Rectal smooth muscle tissue (tissue), 1 donor: ENCODE measurements around the gene NR3C1.

ENCODE experiments used
- H3K27ac ChIP-seq: one replicate; pipeline ENCODE4 v1.7.0; 2013; ENCODE audit warnings: low read depth, low read length, inconsistent platforms
- H3K27me3 ChIP-seq: one replicate; pipeline ENCODE4 v1.7.0; 2013; ENCODE audit warnings: low read length; ENCODE audit not compliant: control insufficient read depth, insufficient read depth
- H3K36me3 ChIP-seq: one replicate; pipeline ENCODE4 v1.7.0; 2013; ENCODE audit warnings: low read length; ENCODE audit not compliant: control insufficient read depth, insufficient read depth
- H3K4me1 ChIP-seq: one replicate; pipeline ENCODE4 v1.7.0; 2013; ENCODE audit warnings: low read length; ENCODE audit not compliant: control insufficient read depth, insufficient read depth
- H3K4me3 ChIP-seq: one replicate; pipeline ENCODE4 v1.7.0; 2013; ENCODE audit warnings: low read length
- H3K9ac ChIP-seq: one replicate; pipeline ENCODE4 v1.7.0; 2013; ENCODE audit warnings: low read length

Gene NR3C1

DNA sequence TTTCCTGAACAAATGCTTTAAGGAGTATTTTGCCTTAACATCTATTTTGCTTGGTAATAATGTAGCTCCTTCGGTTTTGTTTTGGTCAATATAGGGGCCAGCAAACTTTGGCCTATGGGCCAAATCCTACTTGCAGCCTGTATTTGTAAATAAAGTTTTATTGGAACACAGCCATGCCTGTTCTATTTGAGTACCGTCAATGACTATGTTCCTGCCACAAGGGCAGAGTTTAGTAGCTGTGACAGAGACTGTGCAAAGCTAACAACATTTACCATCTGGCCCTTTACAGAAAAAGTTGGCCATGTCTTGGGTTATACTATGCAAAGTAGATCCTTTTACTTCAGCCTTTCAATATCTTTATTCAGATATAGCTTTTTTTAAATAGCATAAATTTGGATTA lies 113.4 kb downstream of the NR3C1 start:
- H3K27me3 ChIP-seq: no peaks in the 10 kb centered on the region
- H3K27ac ChIP-seq: no peak overlapping the region
- H3K36me3 ChIP-seq: peaks cover 2% of the 10 kb centered on the region
- H3K4me3 ChIP-seq: no peak overlapping the region
- H3K4me1 ChIP-seq: no peaks in the 10 kb centered on the region
- H3K9ac ChIP-seq: no peak overlapping the region

DNA sequence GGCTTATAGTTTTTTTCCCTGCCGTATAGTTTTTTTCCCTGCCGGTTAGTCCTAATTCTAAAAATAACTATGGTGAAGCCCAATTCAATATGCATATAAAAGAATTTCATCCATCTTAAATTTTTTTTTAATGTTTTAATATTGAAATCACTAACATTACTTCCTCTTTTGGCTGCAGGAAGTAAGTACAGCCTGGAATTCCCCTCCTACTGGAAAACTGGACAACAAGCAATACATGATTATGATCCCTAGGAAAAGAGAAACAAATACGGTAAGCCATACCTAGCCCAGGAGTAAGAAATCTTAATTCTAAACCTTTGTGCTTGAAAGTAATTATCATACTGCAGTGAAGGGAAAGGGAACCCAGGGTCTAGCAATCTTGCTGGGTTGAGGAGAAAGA lies 119.0 kb downstream of the NR3C1 start:
- no peak overlapping the region for H3K9ac ChIP-seq
- H3K4me3 ChIP-seq: no peak overlapping the region
- H3K27ac ChIP-seq: no peak overlapping the region
- H3K27me3 ChIP-seq: no peaks in the 10 kb centered on the region
- no peaks in the 10 kb centered on the region for H3K4me1 ChIP-seq
- H3K36me3 ChIP-seq: no peaks in the 10 kb centered on the region

DNA sequence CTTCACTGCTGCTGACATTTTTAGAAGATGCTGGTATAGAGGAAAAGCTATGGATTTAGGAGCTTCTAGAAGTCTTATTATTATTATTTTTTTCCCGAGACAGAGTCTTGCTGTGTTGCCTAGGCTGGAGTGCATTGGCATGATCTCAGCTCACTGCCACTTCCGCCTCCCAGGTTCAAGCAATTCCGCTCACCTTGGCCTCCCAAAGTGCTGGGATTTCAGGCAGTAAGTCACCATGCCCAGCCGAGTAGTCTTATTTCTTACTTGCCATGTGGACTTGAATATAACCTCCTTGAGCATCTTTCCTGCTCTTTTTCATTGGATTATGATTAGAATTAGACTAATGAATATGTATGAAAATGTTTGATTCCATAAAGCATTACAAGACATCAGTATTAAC lies 119.5 kb downstream of the NR3C1 start:
- no peaks in the 10 kb centered on the region for H3K4me1 ChIP-seq
- H3K9ac ChIP-seq: no peak overlapping the region
- no peaks in the 10 kb centered on the region for H3K27me3 ChIP-seq
- no peaks in the 10 kb centered on the region for H3K36me3 ChIP-seq
- no peak overlapping the region for H3K4me3 ChIP-seq
- no peak overlapping the region for H3K27ac ChIP-seq

DNA sequence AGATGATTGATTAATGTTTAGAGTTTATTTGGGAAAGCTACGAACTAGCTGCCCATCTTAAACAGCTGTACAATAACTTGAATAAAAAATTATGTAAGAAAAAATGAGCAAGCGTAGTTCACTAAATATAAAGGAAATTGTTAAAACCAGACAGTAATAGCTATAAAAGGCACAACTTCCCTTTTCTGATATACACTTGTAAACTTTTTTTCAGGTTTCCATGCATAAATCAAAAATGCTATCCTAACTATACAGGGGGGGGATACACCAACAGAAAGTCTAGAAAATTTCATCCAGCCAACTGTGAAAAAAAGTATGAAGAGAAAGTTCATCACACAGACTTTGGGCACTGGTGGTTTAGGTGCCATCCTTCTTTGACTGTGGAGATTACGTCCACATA lies 122.3 kb downstream of the NR3C1 start:
- no peak overlapping the region for H3K27ac ChIP-seq
- H3K9ac ChIP-seq: no peak overlapping the region
- no peaks in the 10 kb centered on the region for H3K4me1 ChIP-seq
- no peak overlapping the region for H3K4me3 ChIP-seq
- no peaks in the 10 kb centered on the region for H3K27me3 ChIP-seq
- H3K36me3 ChIP-seq: no peaks in the 10 kb centered on the region

DNA sequence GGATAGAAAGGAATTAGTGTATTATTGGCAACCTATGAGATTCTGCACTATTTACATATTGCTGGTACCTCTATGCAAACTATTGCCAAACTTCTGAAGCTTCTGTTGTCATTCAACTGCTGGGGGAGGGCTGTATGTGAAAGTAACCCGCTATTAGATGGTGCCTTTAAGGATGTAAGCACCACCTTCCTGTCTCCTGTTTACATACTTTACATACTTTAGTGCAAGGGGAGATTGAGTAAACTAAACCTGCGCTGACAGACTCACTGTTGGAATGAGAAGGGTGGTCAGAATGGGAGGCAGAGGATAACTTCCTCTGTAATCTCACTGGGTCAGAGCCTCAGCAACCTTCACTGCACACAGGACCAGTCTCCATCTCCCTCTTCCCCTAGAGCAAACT lies 123.8 kb downstream of the NR3C1 start:
- H3K36me3 ChIP-seq: no peaks in the 10 kb centered on the region
- H3K9ac ChIP-seq: no peak overlapping the region
- H3K27me3 ChIP-seq: no peaks in the 10 kb centered on the region

DNA sequence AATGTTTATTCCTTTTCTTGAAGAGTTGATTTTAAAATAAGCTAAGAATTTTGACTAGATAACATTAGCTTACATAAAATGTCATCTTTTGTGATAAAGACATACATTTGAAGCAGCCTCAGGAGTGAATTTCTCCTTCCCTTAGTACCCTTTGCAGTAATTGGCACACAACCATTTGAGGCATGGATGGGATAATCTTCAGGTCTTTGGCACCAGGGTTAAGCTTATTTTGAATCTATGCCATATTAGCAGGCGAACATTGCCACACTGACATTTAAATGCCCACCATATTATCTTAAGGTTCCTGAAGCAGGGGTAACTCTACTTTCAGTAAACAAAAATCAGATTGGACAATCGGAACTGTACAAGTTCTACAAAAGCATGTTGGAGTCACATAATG lies 126.0 kb downstream of the NR3C1 start:
- Histone ChIP-seq H3K4me3 (no peak overlapping the region), H3K27ac (no peak overlapping the region), H3K27me3 (no peaks in the 10 kb centered on the region), H3K9ac (no peak overlapping the region), H3K4me1 (no peaks in the 10 kb centered on the region), H3K36me3 (no peaks in the 10 kb centered on the region)

More for the DNA sequence above, 123.8 kb downstream of the NR3C1 start:
- Histone ChIP-seq H3K27ac (no peak overlapping the region), H3K4me1 (no peaks in the 10 kb centered on the region), H3K4me3 (no peak overlapping the region)

DNA sequence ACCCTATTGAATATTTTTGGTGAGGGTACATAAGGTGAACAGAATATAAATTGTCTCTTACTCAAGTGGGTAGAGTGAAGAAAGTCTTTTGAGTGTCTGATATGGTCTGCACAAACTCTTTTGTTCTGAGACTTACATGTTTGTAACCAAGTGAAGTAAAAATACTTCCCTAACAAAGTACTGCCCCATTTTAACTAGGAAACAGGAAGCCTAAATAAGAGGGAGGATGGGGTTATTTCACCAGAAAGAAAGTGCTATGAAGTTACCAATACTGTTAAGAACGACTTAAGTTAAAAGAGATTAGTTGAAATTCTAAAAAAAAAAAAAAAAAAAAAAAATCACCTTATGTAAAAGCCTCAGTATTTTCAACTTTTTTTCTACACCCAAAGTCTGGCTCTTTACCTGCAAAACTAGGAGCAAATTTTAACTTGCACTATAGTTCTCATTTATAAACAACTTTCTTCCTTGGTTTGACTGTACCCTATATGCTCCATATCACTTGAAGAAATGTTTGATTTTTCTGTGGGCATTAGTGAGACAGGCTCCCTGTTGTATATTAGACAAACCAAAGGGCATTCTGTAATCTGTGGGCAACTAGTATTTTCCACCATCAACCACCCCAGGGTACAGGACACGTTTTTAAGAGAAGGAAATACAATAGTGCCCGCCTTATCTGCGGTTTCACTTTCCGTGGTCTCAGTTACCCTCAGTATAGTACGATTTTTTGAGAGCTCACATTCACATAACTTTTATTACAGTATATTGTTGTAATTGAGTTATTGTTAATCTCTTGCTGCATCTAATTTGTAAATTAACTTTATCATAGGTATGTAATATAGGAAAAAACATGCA lies 127.7 kb downstream of the NR3C1 start:
- Histone ChIP-seq H3K9ac (no peak overlapping the region), H3K27ac (no peak overlapping the region), H3K4me3 (no peak overlapping the region), H3K36me3 (no peaks in the 10 kb centered on the region), H3K4me1 (no peaks in the 10 kb centered on the region), H3K27me3 (no peaks in the 10 kb centered on the region)

DNA sequence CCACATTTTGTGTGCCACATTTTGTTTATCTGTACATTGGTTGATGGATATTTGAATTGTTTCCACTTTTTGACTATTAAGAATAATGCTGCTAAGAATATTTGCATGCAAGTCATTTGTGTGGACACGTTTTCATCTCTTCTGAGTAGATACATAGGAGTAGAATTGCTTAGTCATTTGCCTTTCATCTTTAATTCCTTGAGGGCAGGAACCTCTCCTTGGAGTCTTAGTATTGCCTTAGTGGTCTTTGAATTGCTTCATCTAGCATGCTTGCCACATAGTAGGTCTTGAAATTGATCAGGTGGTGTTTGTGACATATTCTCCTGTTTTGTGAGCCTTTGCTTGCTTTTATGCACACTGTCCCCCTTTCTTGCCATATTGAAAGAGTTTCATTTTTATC lies 128.5 kb downstream of the NR3C1 start:
- H3K4me1 ChIP-seq: no peaks in the 10 kb centered on the region
- H3K27ac ChIP-seq: no peak overlapping the region
- no peaks in the 10 kb centered on the region for H3K27me3 ChIP-seq
- no peak overlapping the region for H3K9ac ChIP-seq
- no peak overlapping the region for H3K4me3 ChIP-seq
- H3K36me3 ChIP-seq: no peaks in the 10 kb centered on the region

DNA sequence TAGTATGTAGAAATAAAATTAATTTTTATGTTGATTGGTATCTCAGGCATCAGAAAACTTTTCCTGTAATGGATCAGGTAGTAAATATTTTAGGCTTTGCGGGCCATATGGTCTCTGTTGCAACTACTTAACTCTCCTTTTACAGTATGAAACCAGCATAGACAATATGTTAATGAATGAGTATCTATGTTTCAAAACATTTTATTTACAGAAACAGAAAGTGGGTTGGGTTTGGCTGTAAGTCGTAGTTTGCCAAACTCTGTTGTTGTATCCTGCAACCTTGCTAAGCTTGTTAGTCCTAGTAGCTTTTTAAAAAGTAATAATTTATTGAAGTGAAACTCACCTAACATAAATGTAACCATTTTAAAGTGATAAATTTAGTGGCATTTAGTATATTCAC lies 132.1 kb downstream of the NR3C1 start:
- H3K4me1 ChIP-seq: no peaks in the 10 kb centered on the region
- no peak overlapping the region for H3K27ac ChIP-seq
- no peaks in the 10 kb centered on the region for H3K36me3 ChIP-seq
- no peak overlapping the region for H3K4me3 ChIP-seq
- H3K27me3 ChIP-seq: no peaks in the 10 kb centered on the region
- H3K9ac ChIP-seq: no peak overlapping the region

DNA sequence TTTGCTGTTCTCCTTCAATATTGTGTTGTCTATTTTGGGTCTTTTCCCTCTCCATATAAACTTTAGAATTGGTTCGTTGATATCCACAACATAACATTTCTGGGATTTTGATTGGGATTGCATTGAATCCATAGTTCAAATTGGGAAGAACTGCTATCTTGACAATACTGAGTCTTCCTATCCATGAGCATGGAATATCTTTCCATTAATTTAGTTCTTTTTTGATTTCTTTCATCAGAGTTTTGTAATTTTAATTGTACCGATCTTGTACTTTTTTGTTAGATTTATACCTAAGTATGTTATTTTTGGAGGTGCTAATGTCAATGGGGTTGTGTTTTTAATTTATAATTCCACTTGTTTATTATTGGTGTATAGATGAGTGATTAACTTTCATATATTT lies 135.1 kb downstream of the NR3C1 start:
- H3K4me1 ChIP-seq: no peaks in the 10 kb centered on the region
- no peaks in the 10 kb centered on the region for H3K36me3 ChIP-seq
- H3K4me3 ChIP-seq: no peak overlapping the region

DNA sequence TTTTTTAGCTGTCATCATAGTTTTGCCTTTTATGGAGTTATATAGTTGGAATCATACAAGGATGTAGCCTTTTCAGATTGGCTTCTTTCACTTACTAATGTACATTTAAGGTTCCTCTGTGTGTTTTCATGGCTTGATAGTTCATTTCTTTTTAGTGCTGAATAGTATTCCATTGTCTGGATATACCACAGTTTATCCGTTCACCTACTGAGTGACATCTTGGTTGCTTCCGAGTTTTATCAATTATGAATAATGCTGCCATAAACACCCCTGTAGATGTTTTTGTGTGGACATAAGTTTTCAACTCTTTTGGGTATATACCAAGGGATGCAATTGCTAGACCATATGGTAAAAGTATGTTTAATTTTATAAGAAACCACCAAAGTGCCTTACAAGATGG lies 136.3 kb downstream of the NR3C1 start:
- no peaks in the 10 kb centered on the region for H3K36me3 ChIP-seq
- no peaks in the 10 kb centered on the region for H3K27me3 ChIP-seq
- H3K4me3 ChIP-seq: no peak overlapping the region
- no peak overlapping the region for H3K9ac ChIP-seq
- H3K4me1 ChIP-seq: no peaks in the 10 kb centered on the region
- no peak overlapping the region for H3K27ac ChIP-seq

More for the DNA sequence above, 135.1 kb downstream of the NR3C1 start:
- no peaks in the 10 kb centered on the region for H3K27me3 ChIP-seq
- no peak overlapping the region for H3K9ac ChIP-seq
- H3K27ac ChIP-seq: no peak overlapping the region

DNA sequence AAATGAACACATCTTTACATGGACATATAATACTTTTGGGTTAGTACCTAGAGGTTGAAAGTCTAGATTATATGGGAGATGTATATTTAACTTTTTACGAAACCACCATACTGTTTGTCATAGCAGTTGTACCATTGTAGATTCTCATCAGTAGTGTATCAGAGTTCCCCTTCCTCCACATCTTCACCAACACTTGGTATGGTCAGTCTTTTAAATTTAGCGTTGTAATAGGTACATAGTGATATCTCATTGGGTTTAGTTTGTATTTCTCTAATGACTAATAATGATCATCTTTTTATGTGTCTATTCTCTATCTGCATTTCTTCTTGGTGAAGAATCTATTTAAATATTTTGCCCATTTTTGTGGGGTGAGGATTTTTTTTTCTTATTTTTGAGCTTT lies 137.5 kb downstream of the NR3C1 start:
- Histone ChIP-seq H3K36me3 (no peaks in the 10 kb centered on the region), H3K9ac (no peak overlapping the region), H3K4me3 (no peak overlapping the region), H3K27me3 (no peaks in the 10 kb centered on the region), H3K27ac (no peak overlapping the region), H3K4me1 (no peaks in the 10 kb centered on the region)

DNA sequence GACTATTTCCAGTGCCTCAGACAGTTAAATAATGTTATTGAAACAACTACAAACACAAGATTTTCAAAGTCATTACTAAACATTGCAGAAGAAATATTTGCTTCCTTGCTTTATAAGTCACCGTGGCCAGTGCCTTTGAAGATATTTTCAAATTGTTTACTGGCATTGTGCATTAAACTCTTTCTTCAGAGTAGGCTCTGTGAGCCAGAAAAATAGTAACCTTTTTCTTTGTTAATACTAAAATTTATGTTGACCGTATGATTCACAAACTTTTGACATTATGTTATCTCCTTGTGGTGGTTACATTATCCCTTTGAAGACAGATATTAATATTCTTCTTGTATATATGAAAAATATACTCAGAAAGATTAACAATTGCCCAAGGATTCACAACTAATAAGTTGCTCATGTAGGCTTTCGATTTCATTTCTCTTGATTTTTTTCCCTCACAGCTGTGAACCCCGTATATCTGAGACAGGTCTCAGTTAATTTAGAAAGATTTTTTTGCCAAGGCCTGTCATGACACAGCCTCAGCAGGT lies 140.1 kb downstream of the NR3C1 start:
- Histone ChIP-seq H3K36me3 (no peaks in the 10 kb centered on the region), H3K27me3 (no peaks in the 10 kb centered on the region), H3K4me3 (no peak overlapping the region), H3K9ac (no peak overlapping the region), H3K27ac (no peak overlapping the region), H3K4me1 (no peaks in the 10 kb centered on the region)
